ENCODE data around the gene CPNE5. TPM values are rescaled to one million over a fixed set of nuclear protein-coding genes. Genes with fewer than 3 reads are reported as not detected.

The CPNE5 gene
- polyA plus RNA-seq, 1 of the 3 experiments (the other 2 are of a cell fraction) = 0.30 TPM

GRCh38 chr6:36691612-36692011 is 147.6 kb downstream of the CPNE5 start (continued):
- TF ChIP-seq USF2 (IDR thresholded peaks at IDR 0.05; ENCODE audit: borderline replicate concordance, low read depth, low read length) (no peak), NRF1 (IDR thresholded peaks at IDR 0.05; ENCODE audit: low read depth, low read length) (no peak), USF1 (IDR thresholded peaks at IDR 0.05; ENCODE audit: borderline replicate concordance, low read depth) (no peak), FOXM1 (IDR thresholded peaks at IDR 0.05; ENCODE audit: low read depth) (no peak)

- no peaks in the 10 kb centered on the region; a peak in 1 of 4 replicates for H3K4me1 ChIP-seq (ENCODE audit: control insufficient read depth in 1 of 2, insufficient read depth in 2 of 2, low read depth in 1 of 2, low read length in 1 of 2)
- ChIA-PET POLR2A (no interaction called here), CTCF (interaction anchor here (0.8 to 1.4 kb wide), 2 partner anchors 9 to 10 kb away, joined by 3 read pairs; no protein-coding TSS in a partner anchor)
- H4K20me1 ChIP-seq (ENCODE audit: insufficient read depth) = peaks cover 35% of the 10 kb centered on the region
- no peak for DNase-seq
- H3K9me3 ChIP-seq = no peaks in the 10 kb centered on the region
- H3K27me3 ChIP-seq (ENCODE audit: insufficient read depth) = no peaks in the 10 kb centered on the region
- H3F3A ChIP-seq (replicated peaks; ENCODE audit: insufficient read depth) = peaks cover 33% of the 10 kb centered on the region
- no peak overlapping the region for H3K4me3 ChIP-seq (ENCODE audit: low read depth in 2 of 2, low read length in 1 of 2)
- H3K9me2 ChIP-seq = no peaks in the 10 kb centered on the region
- TF ChIP-seq NFIC (IDR thresholded peaks at IDR 0.05; ENCODE audit: borderline replicate concordance) = no peak
- TF ChIP-seq ELF1 (IDR thresholded peaks at IDR 0.05) = no peak
- no peak overlapping the region for H3K9ac ChIP-seq
- H3K4me2 ChIP-seq = no peak overlapping the region
- no peak overlapping the region for H3K27ac ChIP-seq (ENCODE audit: low read depth in 2 of 2, low read length in 1 of 2)
- WGBS (ENCODE audit: low lambda C conversion rate) = 92% methylated on average over 4 of the region's 4 CpGs
- peaks cover 14 to 18% of the 10 kb centered on the region in 2 experiments for H3K36me3 ChIP-seq (replicated peaks in 1 of 2; ENCODE audit: control insufficient read depth in 1 of 2, insufficient read depth in 2 of 2, low read length in 1 of 2)
- H2AFZ ChIP-seq (ENCODE audit: low read depth) = no peak overlapping the region
- H3K79me2 ChIP-seq (ENCODE audit: insufficient read depth) = peaks cover 3% of the 10 kb centered on the region; the same call in 1 of the 2 replicates
Observed at GRCh38 chr6:36691011-36691410, 148.2 kb downstream of the CPNE5 start.

Other genes starting within 250 kb of the CPNE5 start
- 330 and 351 TPM in 2 replicates for gene SRSF3, start 245.1 kb downstream of the CPNE5 start, polyA plus RNA-seq (2012; rRNA removed)
- gene CDKN1A, start 160.7 kb downstream of the CPNE5 start, polyA plus RNA-seq (2012; rRNA removed) = 747 and 824 TPM in 2 replicates
- gene RAB44, start 141.6 kb downstream of the CPNE5 start, polyA plus RNA-seq (2012; rRNA removed) = 0.10 and 0.12 TPM in 2 replicates
- 36.6 and 48.4 TPM in 2 replicates for gene PPIL1, start 35.4 kb upstream of the CPNE5 start, polyA plus RNA-seq (2012; rRNA removed)
- 20.4 and 29.8 TPM in 2 replicates for gene C6orf89, start 46.5 kb upstream of the CPNE5 start, polyA plus RNA-seq (2012; rRNA removed)
- 0.02 TPM in 1 of 2 replicates, not detected in the other for gene PI16, start 115.3 kb upstream of the CPNE5 start, polyA plus RNA-seq (2012; rRNA removed)
- gene MTCH1, start 146.8 kb upstream of the CPNE5 start, polyA plus RNA-seq (2012; rRNA removed) = 137 and 151 TPM in 2 replicates
- gene FGD2, start 166.2 kb upstream of the CPNE5 start, polyA plus RNA-seq (2012; rRNA removed) = not detected in 2 replicates